DMS153 (cell line): Measurements from ENCODE around the gene DDX4.

ENCODE experiments used
- DNase-seq: peaks from one replicate; lab custom pipeline; 2025; lab: John Stamatoyannopoulos, UW

Gene DDX4

GRCh38 chr5:55866485-55866884, 128.6 kb downstream of the DDX4 start:
- no peak for DNase-seq
